Left lung (tissue), 10 donors: ENCODE results near the gene TNIK. TPM values are rescaled to one million over a fixed set of nuclear protein-coding genes. Genes with fewer than 3 reads are reported as not detected.
A peak's percentile ranks its signal among the peaks of the same experiment; 100 is the strongest.

Experiments used
- ATAC-seq: fragments of 200-7000 bp; cut with Tn5 transposase; one replicate; pipeline ENCODE4 v1.9.1; 2020; ENCODE audit warnings: moderate library complexity
- DNase-seq, 4 donors: peaks; one replicate each; pipeline ENCODE4 v3.0.0-alpha.2; 2013 to 2020
- H3K27ac ChIP-seq, 2 donors: fragments of 200-600 bp; sonication (generic) in 1 of 2; one replicate each; pipeline versions ENCODE4 v1.5.0 to v1.8.0; 2020 to 2021
- H3K27me3 ChIP-seq, 2 donors: fragments of 200-600 bp; sonication (generic) in 1 of 2; one replicate each; pipeline versions ENCODE4 v1.5.0 to v1.8.0; 2020 to 2021
- H3K36me3 ChIP-seq, 2 donors: fragments of 200-600 bp; sonication (generic) in 1 of 2; one replicate each; pipeline versions ENCODE4 v1.5.0 to v1.8.0; 2020 to 2021
- H3K4me1 ChIP-seq, 2 donors: fragments of 200-600 bp; one replicate each; pipeline ENCODE4 v1.8.0; 2021
- H3K4me3 ChIP-seq, 2 donors: fragments of 200-600 bp; sonication (generic) in 1 of 2; one replicate each; pipeline versions ENCODE4 v1.5.0 to v1.8.0; 2020 to 2021; ENCODE audit warnings: mild to moderate bottlenecking in 1 of 2
- H3K9me3 ChIP-seq, 2 donors: fragments of 200-600 bp; sonication (generic) in 1 of 2; one replicate each; pipeline versions ENCODE4 v1.5.0 to v1.8.0; 2020 to 2021
- CTCF ChIP-seq, 2 donors: fragments of 200-600 bp; sonication (generic) in 1 of 2; IDR thresholded peaks; one replicate each; pipeline versions ENCODE4 v1.5.0 to v1.8.0; 2021; ENCODE audit warnings: antibody characterized with exemption in 2 of 2
- intact Hi-C, 2 donors: fragments of 100-400 bp; cut with DNase I; formaldehyde crosslinking; loops; one replicate each; pipeline versions ENCODE4 v1.11.2 to v1.14.2; 2022
- polyA plus RNA-seq, 6 donors: library from polyadenylated mRNA; unstranded; fragments of 120-200 nt; gene quantifications; one replicate each; pipeline ENCODE4 v1.2.1, GENCODE V29; 2013; ENCODE audit not compliant: insufficient read length in 6 of 6
- total RNA-seq, 2 donors: library from RNA; stranded (reverse); fragmentation: NEBNext Ultra II Directional; extraction: Animal tissue kit (Norgen Biotek cat#: 25700); gene quantifications; one replicate each; pipeline ENCODE4 v1.2.1, GENCODE V29; 2021
- donor health status: DM: no; HTN: yes; CAD: no.
- donor health status: DM: no; HTN: no; CAD: no.

TNIK gene
- total and polyA plus RNA-seq, 8 donors = 14.8 to 42.0 (median 17.4) TPM

- peak; percentile 53 for ATAC-seq
- intact Hi-C loops = no loop called here
Observed at GRCh38 chr3:171169866-171170265, 290.3 kb downstream of the TNIK start.

GRCh38 chr3:171169443-171169842 is 290.8 kb downstream of the TNIK start:
- Histone ChIP-seq H3K36me3 (peaks cover 0 to 2% of the 10 kb centered on the region in 2 donors), H3K27me3 (no peaks in the 10 kb centered on the region), H3K27ac (no peak overlapping the region), H3K4me3 (no peak overlapping the region), H3K9me3 (no peaks in the 10 kb centered on the region), H3K4me1 (peaks cover 0 to 7% of the 10 kb centered on the region in 2 donors)
- DNase-seq (no peak), ATAC-seq (no peak)
- intact Hi-C loops = no loop called here
- no peak for TF ChIP-seq CTCF (IDR thresholded peaks at IDR 0.05)

More at GRCh38 chr3:171169866-171170265, 290.3 kb downstream of the TNIK start:
- H3K4me1 ChIP-seq = peaks cover 0 to 7% of the 10 kb centered on the region in 2 donors
- no peak for DNase-seq
- no peaks in the 10 kb centered on the region for H3K36me3 ChIP-seq
- no peak overlapping the region for H3K27ac ChIP-seq
- no peaks in the 10 kb centered on the region for H3K9me3 ChIP-seq
- TF ChIP-seq CTCF (IDR thresholded peaks at IDR 0.05) = no peak
- H3K4me3 ChIP-seq = no peak overlapping the region
- H3K27me3 ChIP-seq = no peaks in the 10 kb centered on the region

GRCh38 chr3:171168551-171168950 is 291.7 kb downstream of the TNIK start:
- no peak overlapping the region for H3K27ac ChIP-seq
- ATAC-seq (no peak), DNase-seq (no peak)
- H3K4me1 ChIP-seq = no peaks in the 10 kb centered on the region
- H3K27me3 ChIP-seq = no peaks in the 10 kb centered on the region
- peaks cover 0 to under 1% of the 10 kb centered on the region in 2 donors for H3K9me3 ChIP-seq
- H3K4me3 ChIP-seq = no peak overlapping the region
- TF ChIP-seq CTCF (IDR thresholded peaks at IDR 0.05) = no peak
- H3K36me3 ChIP-seq = peaks cover 0 to 9% of the 10 kb centered on the region in 2 donors
- intact Hi-C loops = no loop called here

- Histone ChIP-seq H3K4me3 (no peak overlapping the region), H3K4me1 (no peaks in the 10 kb centered on the region), H3K9me3 (peaks cover 0 to 5% of the 10 kb centered on the region in 2 donors), H3K27me3 (no peaks in the 10 kb centered on the region), H3K36me3 (peaks cover 0 to 9% of the 10 kb centered on the region in 2 donors), H3K27ac (no peak overlapping the region)
- TF ChIP-seq CTCF (IDR thresholded peaks at IDR 0.05) = no peak
- no peak for DNase-seq
- peak; percentile 21 for ATAC-seq
- intact Hi-C loops = no loop called here
Observed at GRCh38 chr3:171168086-171168485, 292.1 kb downstream of the TNIK start.

GRCh38 chr3:171165983-171166382 is 294.2 kb downstream of the TNIK start:
- H3K27ac ChIP-seq = no peak overlapping the region
- H3K4me1 ChIP-seq = no peaks in the 10 kb centered on the region
- no peak overlapping the region for H3K4me3 ChIP-seq
- no peak for DNase-seq
- H3K9me3 ChIP-seq = peaks cover 0 to 13% of the 10 kb centered on the region in 2 donors
- intact Hi-C loops = no loop called here
- ATAC-seq = no peak
- peaks cover 0 to 9% of the 10 kb centered on the region in 2 donors for H3K36me3 ChIP-seq
- H3K27me3 ChIP-seq = no peaks in the 10 kb centered on the region
- TF ChIP-seq CTCF (IDR thresholded peaks at IDR 0.05) = no peak
